ENCODE data around the gene HEBP2. TPM values are rescaled to one million over a fixed set of nuclear protein-coding genes. Genes with fewer than 3 reads are reported as not detected.

HEBP2 gene
- total and polyA plus RNA-seq, 12 donors = 22.3 to 76.9 (median 49.8) TPM

DNA sequence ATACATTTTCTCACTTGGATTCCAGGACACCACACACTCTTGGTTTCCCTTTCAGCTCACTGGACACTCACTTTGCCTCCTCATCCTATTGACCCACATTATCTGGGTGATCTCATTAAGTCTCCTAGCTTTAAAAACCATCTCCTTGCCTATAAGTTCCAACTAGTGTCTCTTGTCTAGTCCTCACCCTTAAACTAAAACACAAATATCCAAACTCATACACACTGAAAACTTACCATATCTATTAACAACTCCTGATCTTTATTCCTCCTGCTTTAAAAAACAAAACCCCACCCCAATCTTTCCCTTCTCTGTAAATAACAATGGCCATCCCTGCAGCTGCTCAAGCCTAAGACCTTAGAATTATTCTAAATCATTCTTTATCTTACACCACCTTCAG is 29.8 kb upstream of the HEBP2 start:
- H3K4me3 ChIP-seq = no peak overlapping the region
- H3K27ac ChIP-seq = no peak overlapping the region
- no peaks in the 10 kb centered on the region for H3K4me1 ChIP-seq (replicated peaks in 1 of 2)
- intact Hi-C loops (cut with DNase I) = no loop called here
- no peaks in the 10 kb centered on the region for H3K9me3 ChIP-seq (replicated peaks in 1 of 3)
- no peak for DNase-seq
- TF ChIP-seq CTCF (IDR thresholded peaks at IDR 0.05) = no peak
- no peak for TF ChIP-seq POLR2A (IDR thresholded peaks at IDR 0.05)
- H3K27me3 ChIP-seq = no peaks in the 10 kb centered on the region
- H3K36me3 ChIP-seq (replicated peaks in 1 of 2) = no peaks in the 10 kb centered on the region

DNA sequence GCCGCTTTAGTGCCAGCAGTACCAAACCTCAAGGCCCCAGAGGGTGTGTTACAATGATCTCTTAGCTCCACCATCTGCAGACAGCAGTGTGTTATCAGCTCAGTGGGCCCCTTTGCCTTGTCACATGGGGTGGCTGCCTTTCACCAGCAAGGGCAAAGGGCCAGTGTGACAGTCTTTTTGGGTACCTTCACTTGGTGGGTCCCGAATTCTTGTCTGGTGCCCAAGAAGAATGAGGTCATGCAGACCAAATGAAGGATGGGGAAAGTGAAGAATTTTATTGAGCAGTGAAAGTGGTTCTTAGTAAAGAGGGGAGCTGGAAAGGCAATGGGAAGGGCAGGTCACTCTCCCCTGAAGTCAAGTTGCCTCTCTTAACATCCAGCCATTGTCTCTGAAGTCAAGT is 29.2 kb upstream of the HEBP2 start:
- Histone ChIP-seq H3K36me3 (replicated peaks in 1 of 2) (no peaks in the 10 kb centered on the region), H3K27ac (no peak overlapping the region), H3K4me3 (no peak overlapping the region), H3K9me3 (replicated peaks in 1 of 3) (no peaks in the 10 kb centered on the region), H3K4me1 (replicated peaks in 1 of 2) (no peaks in the 10 kb centered on the region), H3K27me3 (no peaks in the 10 kb centered on the region)
- 87 to 94% (median 92%) methylated on average over 2 of the region's 2 CpGs for WGBS, 4 donors
- intact Hi-C loops (cut with DNase I) = no loop called here
- no peak for TF ChIP-seq POLR2A (IDR thresholded peaks at IDR 0.05)
- TF ChIP-seq CTCF (IDR thresholded peaks at IDR 0.05) = no peak
- no peak for DNase-seq

DNA sequence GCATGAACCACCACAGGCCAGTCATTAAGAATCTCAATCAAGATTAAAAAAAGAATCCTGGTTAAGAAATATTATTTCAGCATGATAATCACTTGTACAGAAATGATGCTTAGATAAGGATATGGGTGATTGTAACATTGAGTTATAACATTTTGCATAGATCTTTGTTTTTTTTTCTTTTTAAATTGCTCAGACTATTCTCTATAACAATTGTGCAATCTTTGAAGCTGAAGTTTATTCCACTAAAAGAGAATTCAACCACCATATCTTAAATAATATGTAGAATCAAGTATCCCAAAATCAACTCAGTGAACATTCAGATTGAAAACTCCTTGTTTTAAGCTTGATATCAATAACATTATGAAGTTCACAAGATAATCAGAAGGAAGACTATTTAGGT is 27.0 kb upstream of the HEBP2 start:
- Histone ChIP-seq H3K36me3 (replicated peaks in 1 of 2) (no peaks in the 10 kb centered on the region), H3K4me1 (replicated peaks in 1 of 2) (no peaks in the 10 kb centered on the region), H3K4me3 (no peak overlapping the region), H3K27me3 (no peaks in the 10 kb centered on the region), H3K27ac (no peak overlapping the region), H3K9me3 (replicated peaks in 1 of 3) (no peaks in the 10 kb centered on the region)
- intact Hi-C loops (cut with DNase I) = no loop called here
- no peak for TF ChIP-seq CTCF (IDR thresholded peaks at IDR 0.05)
- no peak for TF ChIP-seq POLR2A (IDR thresholded peaks at IDR 0.05)
- DNase-seq = no peak

GRCh38 chr6:138377844-138378243 is 26.2 kb upstream of the HEBP2 start, which contains the start of gene SMIM28:
SMIM28 (plus strand) TSS chr6:138377905; CDS start chr6:138378073, 168 bp downstream.
- H3K4me1 ChIP-seq (replicated peaks in 1 of 2) = no peaks in the 10 kb centered on the region
- no peak within 1 kb of the TSS for H3K4me3 ChIP-seq
- intact Hi-C loops (cut with DNase I) = no loop called here
- H3K27ac ChIP-seq = no peak within 1 kb of the TSS
- H3K27me3 ChIP-seq = no peaks in the 10 kb centered on the region
- WGBS, 4 donors = 78 to 88% (median 85%) methylated on average over 3 to 6 of the region's 6 CpGs
- no peaks in the 10 kb centered on the region for H3K36me3 ChIP-seq (replicated peaks in 1 of 2)
- no peak for DNase-seq
- H3K9me3 ChIP-seq (replicated peaks in 1 of 3) = no peaks in the 10 kb centered on the region
- TF ChIP-seq CTCF (IDR thresholded peaks at IDR 0.05) (no peak), POLR2A (IDR thresholded peaks at IDR 0.05) (no peak)
